K562 (cell line): Measurements from ENCODE around the gene KRT25. TPM values are rescaled to one million over a fixed set of nuclear protein-coding genes. Genes with fewer than 3 reads are reported as not detected.

Experiments used
- ATAC-seq: fragments of 200-7000 bp; cut with Tn5 transposase; 3 replicates; pipeline ENCODE4 v1.9.1; 2020; ENCODE audit warnings: moderate library complexity
- BruUV-seq: library from RNA; stranded (reverse); fragments of 400-500 nt; replicated peaks from 2 replicates; lab custom pipeline; 2021; lab: Mats Ljungman, UMichigan
- CTCF ChIA-PET: fragments of 300-600 bp; formaldehyde crosslinking; extraction: SDS; loops from one replicate; lab custom pipeline; 2021; ENCODE audit warnings: low intra/inter-chr PET ratio; lab: Yijun Ruan, JAX
- POLR2A ChIA-PET: fragments of 300-600, 350-650 bp; sonication (Branson Sonifier 250); formaldehyde crosslinking; extraction: SDS; loops from one replicate; lab custom pipeline; 2021; ENCODE audit warnings: antibody characterized with exemption, inconsistent platforms; lab: Yijun Ruan, JAX
- DNase-seq, 4 experiments: peaks; one replicate each; pipeline versions ENCODE4 v3.0.0 to v3.0.0-alpha.2; 2011 to 2018; ENCODE audit warnings: low spot score in 3 of 4, mixed read lengths in 3 of 4; ENCODE audit errors: extremely low read depth in 1 of 4
- FAIRE-seq: peaks from 2 replicates; lab custom pipeline; 2011; peaks lifted over from hg19 to GRCh38; lab: Jason Lieb, UNC
- H2AFZ ChIP-seq: 2 replicates; pipeline ENCODE4 v1.6.0; 2011; ENCODE audit warnings: low read depth, low read length, control low read depth, inconsistent platforms
- H3K27ac ChIP-seq: fragments of 200-600 bp; 3 replicates; pipeline ENCODE4 v1.8.0; 2011; ENCODE audit warnings: low read depth, mild to moderate bottlenecking, control low read depth, inconsistent platforms, low read length, moderate library complexity, mixed read lengths; ENCODE audit errors: extremely low read depth
- H3K27me3 ChIP-seq, 2 experiments: fragments of 300-600 bp in 1 of 2; 2 replicates in 1 of 2; 3 replicates in 1 of 2; pipeline versions ENCODE4 v1.6.0 to v1.8.0; 2011; ENCODE audit warnings: inconsistent platforms in 2 of 2, low read length in 2 of 2, mild to moderate bottlenecking in 1 of 2, mixed read lengths in 1 of 2, moderate library complexity in 1 of 2; ENCODE audit not compliant: control insufficient read depth in 2 of 2, insufficient read depth in 2 of 2
- H3K36me3 ChIP-seq: fragments of 300-600 bp; 3 replicates; pipeline ENCODE4 v1.8.0; 2011; ENCODE audit warnings: mild to moderate bottlenecking, low read length, inconsistent platforms; ENCODE audit not compliant: control insufficient read depth, insufficient read depth
- H3K4me1 ChIP-seq, 2 experiments: fragments of 200-600 bp in 1 of 2; replicated peaks in 1 of 2; 2 replicates in 1 of 2; 3 replicates in 1 of 2; pipeline versions ENCODE4 v1.5.1 to v1.8.0; 2011; ENCODE audit warnings: inconsistent platforms in 2 of 2, low read length in 2 of 2, mild to moderate bottlenecking in 1 of 2, mixed read lengths in 1 of 2, moderate library complexity in 1 of 2; ENCODE audit not compliant: control insufficient read depth in 2 of 2, insufficient read depth in 2 of 2
- H3K4me2 ChIP-seq: 2 replicates; pipeline ENCODE4 v1.6.1; 2011; ENCODE audit warnings: low read length, control low read depth, inconsistent platforms, mixed read lengths; ENCODE audit not compliant: insufficient read depth
- H3K4me3 ChIP-seq: fragments of 200-600 bp; sonication (generic), shearing (Covaris generic); 2 replicates; pipeline ENCODE4 v1.5.1; 2016; ENCODE audit warnings: control low read depth, inconsistent platforms
- H3K79me2 ChIP-seq: fragments of 200-600 bp; 3 replicates; pipeline ENCODE4 v1.8.0; 2011; ENCODE audit warnings: low read length, inconsistent platforms; ENCODE audit not compliant: control insufficient read depth, insufficient read depth
- H3K9ac ChIP-seq, 2 experiments: 2 replicates each; pipeline versions ENCODE4 v1.6.0 to v1.6.1; 2011; ENCODE audit warnings: low read depth in 2 of 2, low read length in 2 of 2, control low read depth in 1 of 2, inconsistent platforms in 1 of 2, mild to moderate bottlenecking in 1 of 2, mixed read lengths in 1 of 2; ENCODE audit not compliant: insufficient read depth in 1 of 2
- H3K9me1 ChIP-seq: one replicate; pipeline ENCODE4 v1.6.0; 2011; ENCODE audit warnings: inconsistent platforms, mild to moderate bottlenecking, low read length, moderate library complexity; ENCODE audit not compliant: control insufficient read depth, insufficient read depth
- H3K9me3 ChIP-seq: replicated peaks from 2 replicates; pipeline ENCODE4 v1.5.1; 2011; ENCODE audit warnings: low read depth, low read length, inconsistent platforms; ENCODE audit not compliant: control insufficient read depth, insufficient read depth
- H4K20me1 ChIP-seq: replicated peaks from 2 replicates; pipeline ENCODE4 v1.6.1; 2011; ENCODE audit warnings: low read length, inconsistent platforms, mixed read lengths; ENCODE audit not compliant: control insufficient read depth, insufficient read depth
- FOXO4 ChIP-seq: fragments of 450-650 bp; formaldehyde crosslinking; IDR thresholded peaks from 2 replicates; pipeline ENCODE4 v1.4.0; 2020; ENCODE audit warnings: mild to moderate bottlenecking, moderate library complexity
- NFIC ChIP-seq: fragments of 450-650 bp; IDR thresholded peaks from 2 replicates; pipeline ENCODE4 v1.6.1; 2017; ENCODE audit warnings: mild to moderate bottlenecking, inconsistent platforms
- SRSF7 ChIP-seq: fragments of 200-400 bp; formaldehyde crosslinking; optimal IDR thresholded peaks from 2 replicates; pipeline ENCODE3; 2017; ENCODE audit warnings: mild to moderate bottlenecking, low read depth, low read length
- TRIM24 ChIP-seq, 2 experiments: fragments of 450-650 bp; IDR thresholded peaks; 2 replicates each; pipeline ENCODE4 v1.6.1; 2016
- ZBTB43 ChIP-seq: sonication (generic); formaldehyde crosslinking; IDR thresholded peaks from 2 replicates; pipeline ENCODE4 v1.8.0; 2023; ENCODE audit warnings: mild to moderate bottlenecking, missing genetic modification reagents
- ZMIZ1 ChIP-seq, 2 experiments: fragments of 150-350 bp in 1 of 2; IDR thresholded peaks; 2 replicates each; pipeline ENCODE4 v1.6.1; 2012 to 2016; ENCODE audit warnings: low read depth in 2 of 2, low read length in 2 of 2, mild to moderate bottlenecking in 1 of 2, moderate library complexity in 1 of 2
- ZNF253 ChIP-seq: fragments of 250-450 bp; sonication (Bioruptor Pico); conservative IDR thresholded peaks from 2 replicates; pipeline ENCODE4 v1.6.1; 2021; ENCODE audit warnings: mild to moderate bottlenecking
- ZNF584 ChIP-seq: fragments of 200-800 bp; sonication (Bioruptor generic); IDR thresholded peaks from 2 replicates; pipeline ENCODE4 v1.6.1; 2016; ENCODE audit warnings: low read depth, mild to moderate bottlenecking, missing genetic modification characterization, missing compliant biosample characterization
- ZNF695 ChIP-seq: fragments of 450-650 bp; formaldehyde crosslinking; IDR thresholded peaks from 2 replicates; pipeline ENCODE4 v1.4.0; 2020; ENCODE audit warnings: mild to moderate bottlenecking, moderate library complexity
- WGBS: fragments of 100-300 bp; shearing (Covaris generic); methylation state at CpG from one replicate; pipeline ENCODE4 v1.1.6; 2016; ENCODE audit warnings: low coverage, mixed read lengths; ENCODE audit not compliant: insufficient coverage; ENCODE audit errors: missing lambda C conversion rate; 5-methylcytosine and 5-hydroxymethylcytosine counted together
- in situ Hi-C: fragments of 300-500 bp; cut with MboI; formaldehyde crosslinking; loops from 4 replicates; pipeline ENCODE4 v1.15.0; 2018; ENCODE audit warnings: inconsistent platforms, mixed read lengths
- intact Hi-C: fragments of 100-400 bp; cut with micrococcal nuclease; formaldehyde crosslinking; loops from 2 replicates; pipeline ENCODE4 v1.14.2; 2022
- polyA plus RNA-seq, 8 experiments: library from polyadenylated mRNA; depleted of rRNA in 4 of 8; stranded (reverse) in 5 of 8; unstranded in 3 of 8; fragments of >200 nt; fragmentation: Nextera tagmentation in 2 of 8; fragmentation: Illumina TruSeq in 1 of 8; extraction: Ambion mirVana in 2 of 8; extraction: Trizol in 1 of 8; gene quantifications; 2 replicates each; pipeline versions ENCODE4 v1.2.1 to v1.2.3, GENCODE V29; 2011 to 2014; ENCODE audit warnings: inconsistent platforms in 1 of 8, missing spikeins in 1 of 8
- total RNA-seq, 7 experiments: library from RNA; depleted of rRNA in 6 of 7; stranded (reverse); fragments of >200 nt in 6 of 7; fragmentation: Illumina TruSeq in 2 of 7; extraction: Trizol in 2 of 7; gene quantifications; 2 replicates each; pipeline versions ENCODE4 v1.2.1 to v1.2.3, GENCODE V29; 2011 to 2021; ENCODE audit warnings: low replicate concordance in 1 of 7

KRT25 gene
- total and polyA plus RNA-seq, 9 of the 15 experiments (the other 6 are each of a cell fraction or from before 2014, with no cell fraction given): not detected

- no TSS peak for BruUV-seq
- Histone ChIP-seq H3K9me3 (no peaks in the 10 kb centered on the region), H3K27me3 (peaks cover 21 to 37% of the 10 kb centered on the region in 2 experiments), H3K4me1 (peaks cover 0 to 5% of the 10 kb centered on the region in 2 experiments; a peak in 1 of 5 replicates), H3K9me1 (no peaks in the 10 kb centered on the region), H2AFZ (no peak within 1 kb of the TSS), H3K9ac (no peak within 1 kb of the TSS), H3K4me2 (no peak within 1 kb of the TSS), H3K4me3 (no peak within 1 kb of the TSS), H3K36me3 (no peaks in the 10 kb centered on the region), H4K20me1 (no peaks in the 10 kb centered on the region), H3K27ac (no peak within 1 kb of the TSS), H3K79me2 (no peaks in the 10 kb centered on the region)
- DNase-seq (no peak), FAIRE-seq (no peak), ATAC-seq (no peak)
- TF ChIP-seq SRSF7 (no peak), ZBTB43 (CRISPR knock-in tag) (no peak), ZMIZ1 (IDR thresholded peaks at IDR 0.05; ENCODE audit: low read depth in 2 of 2, low read length in 2 of 2) (no peak), ZNF584 (CRISPR knock-in tag) (no peak), ZNF253 (CRISPR knock-in tag) (no peak), TRIM24 (IDR thresholded peaks at IDR 0.05) (no peak), ZNF695 (CRISPR knock-in tag) (no peak), FOXO4 (CRISPR knock-in tag) (no peak), NFIC (no peak)
- in situ Hi-C loops (loop anchor here (5.0 to 10.0 kb wide), 3 partner anchors 105 to 862 kb away; no protein-coding TSS in a partner anchor), intact Hi-C loops (no loop called here)
- 0% methylated on average over 3 of the region's 3 CpGs for WGBS
- ChIA-PET POLR2A (no interaction called here), CTCF (interaction anchor here (1.0 kb wide), 1 partner anchor 863 kb away, joined by 3 read pairs; no protein-coding TSS in a partner anchor)
These were observed 44.7 kb upstream of the KRT25 start, which contains the start of gene KRT28 for GRCh38 chr17:40799859-40800258. TSS of gene KRT28 (minus strand) at chr17:40799959. CDS start at chr17:40799893, 66 bp downstream.
